ENCODE data around the gene TRAP1.

DNA sequence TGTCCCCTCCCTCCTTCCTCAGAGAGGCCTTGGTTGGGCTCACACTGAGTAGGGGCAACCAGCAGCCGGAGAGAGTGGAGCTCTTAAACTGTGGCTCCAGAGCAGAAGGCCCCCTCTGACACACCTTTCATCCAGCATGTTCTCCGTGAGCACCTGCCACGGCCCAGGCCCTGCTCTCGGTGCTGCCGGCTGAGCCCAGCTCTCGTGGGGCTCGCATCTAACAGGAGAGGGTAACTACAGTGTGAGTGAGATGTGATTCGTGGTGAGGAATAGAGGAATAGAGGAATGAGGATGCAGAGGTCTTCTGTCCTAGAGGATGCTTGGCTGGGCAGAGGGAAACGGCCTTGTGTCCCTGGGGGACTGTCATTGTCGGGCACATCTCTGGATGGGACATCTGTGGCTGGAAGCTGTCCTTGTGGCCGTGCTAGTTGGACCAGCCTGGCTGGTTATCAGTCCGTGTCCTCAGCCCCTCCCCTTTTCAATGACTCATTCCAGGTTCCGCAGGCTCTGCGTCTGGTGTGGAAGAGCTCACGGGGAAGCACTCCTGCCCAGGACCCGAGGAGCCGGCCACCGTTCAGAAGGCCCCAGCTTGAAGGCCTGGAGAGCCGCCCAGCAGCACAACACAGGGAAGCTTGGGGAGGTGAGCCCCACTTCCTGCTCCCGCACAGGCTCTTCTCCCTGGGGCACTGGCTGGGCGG, 74.8 kb downstream of the TRAP1 start:
- no peak for TF ChIP-seq FOXP2 (optimal IDR thresholded peaks at IDR 0.05; ENCODE audit: control extremely low read depth, extremely low read length, insufficient read depth)
- TF ChIP-seq EZH2 (IDR thresholded peaks at IDR 0.05): no peak
